B cell (primary cell): ENCODE results near the gene TTC9C. TPM values are rescaled to one million over a fixed set of nuclear protein-coding genes. Genes with fewer than 3 reads are reported as not detected.

ENCODE experiments used
- ATAC-seq: fragments of 200-7000 bp; cut with Tn5 transposase; one replicate; pipeline ENCODE4 v1.10.0; 2021; ENCODE audit warnings: low read depth, mild to moderate bottlenecking, moderate number of reproducible peaks, moderate library complexity
- CTCF ChIA-PET: fragments of 350-600 bp; sonication (Branson Sonifier 250); formaldehyde crosslinking; loops from one replicate; lab custom pipeline; 2021; ENCODE audit warnings: antibody characterized with exemption, inconsistent platforms; lab: Charles Lee
- POLR2A ChIA-PET: fragments of 350-600 bp; sonication (Branson Sonifier 250); formaldehyde crosslinking; loops from one replicate; lab custom pipeline; 2021; ENCODE audit warnings: antibody characterized with exemption; lab: Charles Lee
- DNase-seq: peaks from one replicate; pipeline ENCODE4 v3.0.0; 2013
- H2AFZ ChIP-seq: 2 replicates; pipeline ENCODE4 v1.6.1; 2012; ENCODE audit warnings: mild to moderate bottlenecking, low read depth, low read length; ENCODE audit not compliant: insufficient read depth, poor library complexity, severe bottlenecking
- H3K27ac ChIP-seq, 2 donors: 1 replicate in 1 of 2; 2 replicates in 1 of 2; pipeline ENCODE4 v1.5.1; 2012 to 2013; ENCODE audit warnings: low read length in 2 of 2, mild to moderate bottlenecking in 2 of 2, moderate library complexity in 1 of 2
- H3K27me3 ChIP-seq, 4 experiments: fragments of 200-600 bp in 1 of 4; sonication (generic) in 1 of 4; replicated peaks in 1 of 4; 1 replicate in 2 of 4; 2 replicates in 2 of 4; pipeline versions ENCODE4 v1.6.1 to v1.7.0; 2013 to 2016; ENCODE audit warnings: low read length in 3 of 4, mild to moderate bottlenecking in 2 of 4, mixed read lengths in 1 of 4, moderate library complexity in 1 of 4; ENCODE audit not compliant: insufficient read depth in 4 of 4, control insufficient read depth in 3 of 4; ENCODE audit errors: control extremely low read depth in 1 of 4
- H3K36me3 ChIP-seq, 2 experiments: replicated peaks in 1 of 2; 1 replicate in 1 of 2; 2 replicates in 1 of 2; pipeline versions ENCODE4 v1.6.1 to v1.7.1; 2013; ENCODE audit warnings: low read length in 1 of 2; ENCODE audit not compliant: insufficient read depth in 2 of 2, control insufficient read depth in 1 of 2; ENCODE audit errors: control extremely low read depth in 1 of 2, extremely low read depth in 1 of 2
- H3K4me1 ChIP-seq, 2 donors: fragments of 200-600 bp in 1 of 2; sonication (generic) in 1 of 2; 1 replicate in 1 of 2; 2 replicates in 1 of 2; pipeline versions ENCODE4 v1.5.1 to v1.6.1; 2013 to 2017; ENCODE audit warnings: low read length in 2 of 2; ENCODE audit not compliant: control insufficient read depth in 2 of 2, insufficient read depth in 2 of 2
- H3K4me2 ChIP-seq: replicated peaks from 2 replicates; pipeline ENCODE3; 2012; ENCODE audit warnings: mild to moderate bottlenecking, low read depth, low read length; ENCODE audit not compliant: poor library complexity, severe bottlenecking
- H3K4me3 ChIP-seq, 5 experiments: fragments of 200-600 bp in 1 of 5; sonication (generic) in 1 of 5; 1 replicate in 3 of 5; 2 replicates in 2 of 5; pipeline versions ENCODE4 v1.5.1 to v1.7.0; 2011 to 2016; ENCODE audit warnings: low read length in 4 of 5, mild to moderate bottlenecking in 4 of 5, low read depth in 2 of 5, control low read depth in 1 of 5, moderate library complexity in 1 of 5; ENCODE audit not compliant: insufficient read depth in 1 of 5; ENCODE audit errors: control extremely low read depth in 1 of 5, extremely low read depth in 1 of 5
- H3K79me2 ChIP-seq: fragments of 200-600 bp; sonication (generic); one replicate; pipeline ENCODE4 v1.6.0; 2016; ENCODE audit warnings: low read length; ENCODE audit not compliant: control insufficient read depth, insufficient read depth
- H3K9ac ChIP-seq: fragments of 200-600 bp; sonication (generic); 2 replicates; pipeline ENCODE4 v1.6.1; 2017; ENCODE audit warnings: mild to moderate bottlenecking, low read length, moderate library complexity
- H3K9me3 ChIP-seq, 3 donors: one replicate each; pipeline versions ENCODE4 v1.6.1 to v1.7.1; 2013; ENCODE audit warnings: low read length in 2 of 3; ENCODE audit not compliant: control insufficient read depth in 2 of 3, insufficient read depth in 1 of 3; ENCODE audit errors: control extremely low read depth in 1 of 3
- H4K20me1 ChIP-seq: 2 replicates; pipeline ENCODE4 v1.6.0; 2012; ENCODE audit warnings: mild to moderate bottlenecking, low read length; ENCODE audit not compliant: insufficient read depth, control insufficient read depth, poor library complexity, severe bottlenecking
- H3K27ac Mint-ChIP-seq: one replicate; pipeline ENCODE4 v1.8.0; 2021; ENCODE audit warnings: mixed read lengths
- H3K27me3 Mint-ChIP-seq: one replicate; pipeline ENCODE4 v1.8.0; 2021; ENCODE audit warnings: mixed read lengths
- H3K4me1 Mint-ChIP-seq: one replicate; pipeline ENCODE4 v1.8.0; 2021; ENCODE audit warnings: mixed read lengths
- H3K4me3 Mint-ChIP-seq: one replicate; pipeline ENCODE4 v1.8.0; 2021; ENCODE audit warnings: mixed read lengths
- H3K9me3 Mint-ChIP-seq: one replicate; pipeline ENCODE4 v1.8.0; 2022; ENCODE audit warnings: mixed read lengths; ENCODE audit not compliant: insufficient read depth
- EZH2 ChIP-seq: IDR thresholded peaks from 2 replicates; pipeline ENCODE4 v1.6.1; 2012; ENCODE audit warnings: borderline replicate concordance, low read depth, mild to moderate bottlenecking, moderate library complexity, low read length; ENCODE audit not compliant: insufficient read depth, poor library complexity, severe bottlenecking
- WGBS: methylation state at CpG from one replicate; pipeline ENCODE4 v1.1.5; 2013; ENCODE audit warnings: missing lambda C conversion rate; ENCODE audit not compliant: insufficient coverage; 5-methylcytosine and 5-hydroxymethylcytosine counted together
- intact Hi-C: fragments of 100-400 bp; cut with micrococcal nuclease; formaldehyde crosslinking; loops from one replicate; pipeline ENCODE4 v1.10.0; 2022
- polyA plus RNA-seq: library from polyadenylated mRNA; depleted of rRNA; stranded (reverse); fragments of >200 nt; gene quantifications from 2 replicates; pipeline ENCODE4 v1.2.3, GENCODE V29; 2012
- total RNA-seq, 2 donors: library from RNA; stranded (reverse); fragments of 120-200 nt in 1 of 2; gene quantifications; 1 replicate in 1 of 2; 2 replicates in 1 of 2; pipeline versions ENCODE4 v1.2.3 to v1.2.4, GENCODE V29; 2013 to 2022
- TF ChIP-seq, protein P1 (sequence below): fragments of 200-600 bp; IDR thresholded peaks from one replicate; pipeline ENCODE4 v1.8.0; 2022; ENCODE audit warnings: antibody characterized with exemption, mild to moderate bottlenecking

Gene TTC9C
- total and polyA plus RNA-seq, 2 donors (not counting 1 experiment from before 2014, with no cell fraction given) = 33.5 to 56.3 TPM

DNA sequence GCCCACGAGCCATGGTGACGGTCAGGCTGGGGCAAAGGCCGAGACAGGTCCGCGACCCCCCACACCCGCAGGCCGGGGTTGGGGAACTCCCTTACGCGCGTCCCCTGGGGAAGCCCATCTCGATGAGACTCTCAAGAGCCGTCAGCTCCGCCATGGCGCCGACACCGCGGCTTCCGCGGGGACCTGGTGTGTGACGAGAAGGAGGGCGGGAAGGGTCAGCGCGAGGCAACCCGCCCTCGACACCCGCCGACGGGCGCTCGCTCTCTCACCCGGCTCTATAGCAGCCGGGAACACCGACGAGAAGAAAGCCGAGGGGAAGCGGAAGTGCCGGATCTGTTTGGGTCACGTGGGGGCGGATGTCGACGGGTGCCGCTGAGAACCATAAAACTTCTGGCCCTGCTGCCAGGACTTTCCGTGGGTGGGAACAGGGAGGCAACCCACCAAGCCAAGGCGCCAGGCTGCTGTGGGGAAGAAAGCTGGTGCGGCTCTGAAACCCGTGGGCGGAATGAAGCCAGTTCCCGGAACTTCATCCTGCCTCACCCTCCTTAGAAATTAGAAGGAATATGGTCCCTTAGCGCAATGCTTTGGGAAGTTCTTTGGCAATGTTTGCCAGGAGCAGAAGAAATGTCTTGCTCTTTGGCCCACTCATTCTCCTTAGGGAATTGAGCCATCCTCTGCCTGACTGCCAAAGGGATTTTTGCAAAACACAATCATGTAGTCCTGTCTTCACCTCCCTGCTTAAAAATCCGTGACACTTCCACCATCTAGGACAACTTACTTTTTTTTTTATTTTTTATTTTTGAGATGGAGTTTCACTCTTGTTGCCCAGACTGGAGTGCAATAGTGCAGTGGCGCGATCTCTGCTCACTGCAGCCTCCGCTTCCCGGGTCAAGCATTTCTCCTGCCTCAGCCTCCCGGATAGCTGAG, 49.3 kb upstream of the TTC9C start, which contains the start of gene UBXN1:
UBXN1 (minus strand) TSS at position 304 of the 927 bp plus-strand sequence; CDS start at position 154, 150 bp downstream.
- ATAC-seq (peak; percentile 77), DNase-seq (peak; percentile 92)
- Histone ChIP-seq H3K36me3 (peaks cover 1 to 20% of the 10 kb centered on the region in 2 experiments), H2AFZ (peak within 1 kb of the TSS; percentile 96), H3K4me2 (peak within 1 kb of the TSS; percentile 90), H3K79me2 (peaks cover 35% of the 10 kb centered on the region), H3K9me3 (no peaks in the 10 kb centered on the region), H3K4me1 (peaks cover 9 to 20% of the 10 kb centered on the region in 2 donors), H4K20me1 (no peaks in the 10 kb centered on the region), H3K27ac (peak within 1 kb of the TSS; percentile 83 to 99), H3K9ac (peak within 1 kb of the TSS; percentile 99), H3K27me3 (no peaks in the 10 kb centered on the region), H3K4me3 (peak within 1 kb of the TSS; percentile 71 to 99 (median 98))
- no peak for TF ChIP-seq EZH2
- TF ChIP-seq, protein P1, sequence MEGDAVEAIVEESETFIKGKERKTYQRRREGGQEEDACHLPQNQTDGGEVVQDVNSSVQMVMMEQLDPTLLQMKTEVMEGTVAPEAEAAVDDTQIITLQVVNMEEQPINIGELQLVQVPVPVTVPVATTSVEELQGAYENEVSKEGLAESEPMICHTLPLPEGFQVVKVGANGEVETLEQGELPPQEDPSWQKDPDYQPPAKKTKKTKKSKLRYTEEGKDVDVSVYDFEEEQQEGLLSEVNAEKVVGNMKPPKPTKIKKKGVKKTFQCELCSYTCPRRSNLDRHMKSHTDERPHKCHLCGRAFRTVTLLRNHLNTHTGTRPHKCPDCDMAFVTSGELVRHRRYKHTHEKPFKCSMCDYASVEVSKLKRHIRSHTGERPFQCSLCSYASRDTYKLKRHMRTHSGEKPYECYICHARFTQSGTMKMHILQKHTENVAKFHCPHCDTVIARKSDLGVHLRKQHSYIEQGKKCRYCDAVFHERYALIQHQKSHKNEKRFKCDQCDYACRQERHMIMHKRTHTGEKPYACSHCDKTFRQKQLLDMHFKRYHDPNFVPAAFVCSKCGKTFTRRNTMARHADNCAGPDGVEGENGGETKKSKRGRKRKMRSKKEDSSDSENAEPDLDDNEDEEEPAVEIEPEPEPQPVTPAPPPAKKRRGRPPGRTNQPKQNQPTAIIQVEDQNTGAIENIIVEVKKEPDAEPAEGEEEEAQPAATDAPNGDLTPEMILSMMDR = no peak
- Mint-ChIP-seq H3K4me3 (peak within 1 kb of the TSS; percentile 88), H3K9me3 (no peaks in the 10 kb centered on the region), H3K4me1 (peaks cover 34% of the 10 kb centered on the region), H3K27ac (peak within 1 kb of the TSS; percentile 93), H3K27me3 (no peaks in the 10 kb centered on the region)
- WGBS = 8% methylated on average over 48 of the region's 55 CpGs
- POLR2A ChIA-PET = interaction anchor here (0.6 to 3.2 kb wide), 11 partner anchors 8 to 1354 kb away, joined by 3 to 16 read pairs (median 5); partner anchors contain the start of genes C11orf98, CSKMT, EML3 and HNRNPUL2
- CTCF ChIA-PET = interaction anchor here (0.6 to 3.0 kb wide), 7 partner anchors 11 to 778 kb away, joined by 3 to 32 read pairs (median 3); partner anchors contain the start of genes C11orf98, CSKMT and POLR2G
- intact Hi-C loops = loop anchor here (1.0 to 2.0 kb wide), 6 partner anchors 8 to 48 kb away; partner anchors contain the start of genes C11orf98, CSKMT, HNRNPUL2 and INTS5
